H9 (cell line): Measurements from ENCODE around the gene MUC5AC. TPM values are rescaled to one million over a fixed set of nuclear protein-coding genes. Genes with fewer than 3 reads are reported as not detected.

Experiments used
- DNase-seq: peaks from one replicate; pipeline ENCODE4 v3.0.0-alpha.2; 2017
- H2AFZ ChIP-seq: one replicate; pipeline ENCODE4 v1.6.1; 2013; ENCODE audit warnings: mild to moderate bottlenecking, low read length, control low read depth, moderate library complexity
- H2AK5ac ChIP-seq: 2 replicates; pipeline ENCODE4 v1.6.1; 2013; ENCODE audit warnings: low read length, control low read depth, mixed read lengths; ENCODE audit not compliant: insufficient read length
- H2BK120ac ChIP-seq: one replicate; pipeline ENCODE4 v1.6.1; 2013; ENCODE audit warnings: low read depth, mild to moderate bottlenecking, low read length, control low read depth, inconsistent platforms; ENCODE audit not compliant: poor library complexity, severe bottlenecking
- H2BK12ac ChIP-seq: 2 replicates; pipeline ENCODE4 v1.6.1; 2013; ENCODE audit warnings: low read length, control low read depth, mixed read lengths, low read depth; ENCODE audit not compliant: insufficient read length
- H2BK15ac ChIP-seq: 2 replicates; pipeline ENCODE4 v1.6.1; 2013; ENCODE audit warnings: low read depth, low read length, control low read depth
- H2BK20ac ChIP-seq: one replicate; pipeline ENCODE4 v1.6.1; 2013; ENCODE audit warnings: low read depth, mild to moderate bottlenecking, low read length, control low read depth, inconsistent platforms; ENCODE audit not compliant: poor library complexity, severe bottlenecking
- H2BK5ac ChIP-seq: 2 replicates; pipeline ENCODE4 v1.6.1; 2013; ENCODE audit warnings: low read length, control low read depth, mixed read lengths; ENCODE audit not compliant: insufficient read length
- H3K14ac ChIP-seq: 2 replicates; pipeline ENCODE4 v1.6.1; 2013; ENCODE audit warnings: low read length, control low read depth; ENCODE audit not compliant: insufficient read depth
- H3K18ac ChIP-seq: 2 replicates; pipeline ENCODE4 v1.6.1; 2013; ENCODE audit warnings: low read depth, mild to moderate bottlenecking, mixed read lengths, low read length, control low read depth; ENCODE audit not compliant: insufficient read length
- H3K23ac ChIP-seq: 2 replicates; pipeline ENCODE4 v1.6.1; 2013; ENCODE audit warnings: low read length, control low read depth, mixed read lengths, low read depth; ENCODE audit not compliant: insufficient read length
- H3K23me2 ChIP-seq: 2 replicates; pipeline ENCODE4 v1.6.1; 2013; ENCODE audit warnings: low read depth, mild to moderate bottlenecking, mixed read lengths, low read length, control low read depth; ENCODE audit not compliant: insufficient read length, poor library complexity, severe bottlenecking
- H3K27ac ChIP-seq: 2 replicates; pipeline ENCODE4 v1.5.1; 2013; ENCODE audit warnings: low read length, control low read depth, mixed read lengths, low read depth; ENCODE audit not compliant: insufficient read length
- H3K27me3 ChIP-seq: 2 replicates; pipeline ENCODE4 v1.6.1; 2013; ENCODE audit warnings: low read length, control low read depth, inconsistent platforms; ENCODE audit not compliant: insufficient read depth
- H3K4ac ChIP-seq: 2 replicates; pipeline ENCODE4 v1.6.1; 2013; ENCODE audit warnings: low read depth, mild to moderate bottlenecking, control low read depth, inconsistent platforms, low read length, moderate library complexity
- H3K4me1 ChIP-seq: 2 replicates; pipeline ENCODE4 v1.6.1; 2013; ENCODE audit warnings: low read length, control low read depth, inconsistent platforms; ENCODE audit not compliant: insufficient read depth
- H3K4me2 ChIP-seq: 2 replicates; pipeline ENCODE4 v1.6.1; 2013; ENCODE audit warnings: low read length, control low read depth, mixed read lengths; ENCODE audit not compliant: insufficient read length, insufficient read depth
- H3K56ac ChIP-seq: 2 replicates; pipeline ENCODE4 v1.6.1; 2013; ENCODE audit warnings: low read depth, mild to moderate bottlenecking, mixed read lengths, low read length, control low read depth; ENCODE audit not compliant: insufficient read length
- H3K79me1 ChIP-seq: 2 replicates; pipeline ENCODE4 v1.6.1; 2013; ENCODE audit warnings: low read depth, mild to moderate bottlenecking, moderate library complexity, low read length, control low read depth, inconsistent platforms; ENCODE audit not compliant: insufficient read depth, poor library complexity, severe bottlenecking
- H3K79me2 ChIP-seq: 2 replicates; pipeline ENCODE4 v1.6.1; 2013; ENCODE audit warnings: low read length, control low read depth, inconsistent platforms; ENCODE audit not compliant: insufficient read depth
- H3K9ac ChIP-seq: 2 replicates; pipeline ENCODE4 v1.6.1; 2013; ENCODE audit warnings: low read length, control low read depth, mixed read lengths; ENCODE audit not compliant: insufficient read length; ENCODE audit errors: extremely low read depth
- H3K9me3 ChIP-seq: one replicate; pipeline ENCODE4 v1.6.1; 2013; ENCODE audit warnings: low read depth, low read length, inconsistent platforms; ENCODE audit not compliant: control insufficient read depth
- H3T11ph ChIP-seq: one replicate; pipeline ENCODE4 v1.6.1; 2013; ENCODE audit warnings: mild to moderate bottlenecking, low read length, control low read depth, inconsistent platforms
- H4K20me1 ChIP-seq: one replicate; pipeline ENCODE4 v1.6.1; 2013; ENCODE audit not compliant: control insufficient read depth, insufficient read length, insufficient read depth
- H4K5ac ChIP-seq: 2 replicates; pipeline ENCODE4 v1.6.1; 2013; ENCODE audit warnings: low read depth, mild to moderate bottlenecking, mixed read lengths, low read length, control low read depth; ENCODE audit not compliant: insufficient read length
- H4K8ac ChIP-seq: replicated peaks from 2 replicates; pipeline ENCODE4 v1.6.1; 2013; ENCODE audit warnings: low read length, control low read depth, mixed read lengths, low read depth; ENCODE audit not compliant: insufficient read length
- H4K91ac ChIP-seq: 2 replicates; pipeline ENCODE4 v1.6.1; 2013; ENCODE audit warnings: low read depth, mild to moderate bottlenecking, moderate library complexity, mixed read lengths, low read length, control low read depth; ENCODE audit not compliant: insufficient read length
- H3K27ac Mint-ChIP-seq, 3 experiments: 2 replicates in 2 of 3; 3 replicates in 1 of 3; pipeline ENCODE4 v1.8.0; 2020 to 2021; ENCODE audit warnings: mixed read lengths in 3 of 3, mild to moderate bottlenecking in 1 of 3, moderate library complexity in 1 of 3
- H3K27me3 Mint-ChIP-seq: 2 replicates; pipeline ENCODE4 v1.8.0; 2021; ENCODE audit warnings: low read depth, mild to moderate bottlenecking, moderate library complexity, mixed read lengths
- H3K36me3 Mint-ChIP-seq, 3 experiments: 2 replicates in 2 of 3; 3 replicates in 1 of 3; pipeline ENCODE4 v1.8.0; 2020 to 2021; ENCODE audit warnings: low read depth in 3 of 3, mixed read lengths in 3 of 3; ENCODE audit not compliant: insufficient read depth in 1 of 3
- H3K4me1 Mint-ChIP-seq, 2 experiments: 2 replicates each; pipeline ENCODE4 v1.8.0; 2020; ENCODE audit warnings: mixed read lengths in 2 of 2
- H3K4me3 Mint-ChIP-seq, 2 experiments: 2 replicates in 1 of 2; 3 replicates in 1 of 2; pipeline ENCODE4 v1.8.0; 2020 to 2021; ENCODE audit warnings: mild to moderate bottlenecking in 2 of 2, mixed read lengths in 2 of 2, moderate library complexity in 1 of 2
- H3K9me3 Mint-ChIP-seq, 2 experiments: 2 replicates in 1 of 2; 3 replicates in 1 of 2; pipeline ENCODE4 v1.8.0; 2020; ENCODE audit warnings: mild to moderate bottlenecking in 2 of 2, mixed read lengths in 2 of 2, moderate library complexity in 1 of 2
- WGBS: extraction: QIAGEN DNeasy Blood & Tissue Kit; methylation state at CpG from one replicate; pipeline ENCODE4 v1.1.7; 2013; ENCODE audit warnings: missing lambda C conversion rate, low lambda C conversion rate, mixed read lengths; ENCODE audit not compliant: insufficient read length; ENCODE audit errors: extremely low coverage; 5-methylcytosine and 5-hydroxymethylcytosine counted together
- total RNA-seq: library from RNA; stranded (reverse); gene quantifications from 2 replicates; pipeline ENCODE4 v1.2.1, GENCODE V29; 2021
- TF ChIP-seq, protein P1 (sequence below): fragments of 200-600 bp; sonication (generic); conservative IDR thresholded peaks from 3 replicates; pipeline ENCODE4 v1.8.0; 2021; ENCODE audit warnings: antibody characterized with exemption, mild to moderate bottlenecking

MUC5AC gene
- total RNA-seq, 1 experiment from 2014 or later, result not detected

DNA sequence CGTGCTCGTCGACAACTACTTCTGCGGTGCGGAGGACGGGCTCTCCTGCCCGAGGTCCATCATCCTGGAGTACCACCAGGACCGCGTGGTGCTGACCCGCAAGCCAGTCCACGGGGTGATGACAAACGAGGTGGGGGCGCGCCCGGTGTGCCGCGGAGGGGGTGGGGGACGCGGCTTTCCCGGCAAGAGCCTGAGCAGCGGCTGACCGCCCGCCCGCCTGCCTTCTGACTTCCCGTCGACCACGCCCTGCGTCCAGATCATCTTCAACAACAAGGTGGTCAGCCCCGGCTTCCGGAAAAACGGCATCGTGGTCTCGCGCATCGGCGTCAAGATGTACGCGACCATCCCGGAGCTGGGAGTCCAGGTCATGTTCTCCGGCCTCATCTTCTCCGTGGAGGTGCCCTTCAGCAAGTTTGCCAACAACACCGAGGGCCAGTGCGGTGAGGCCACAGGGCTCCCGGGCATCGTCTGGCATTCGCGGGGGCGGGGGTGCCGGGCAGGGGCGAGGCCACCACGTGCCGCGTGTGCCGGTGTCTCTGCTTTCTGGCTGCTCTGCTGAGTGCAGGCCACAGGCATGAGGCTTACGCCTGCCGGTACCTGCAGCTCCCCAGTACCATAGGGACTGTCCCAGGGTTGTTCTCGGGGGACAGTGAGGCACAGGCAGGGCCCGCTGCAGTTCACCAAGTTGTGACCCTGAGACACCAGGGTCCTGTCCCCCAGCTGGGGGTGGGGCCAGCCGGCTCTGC lies 36.7 kb downstream of the MUC5AC start:
- no CpG with 5 or more reads among the region's 59 CpGs for WGBS

More for the DNA sequence above, 36.7 kb downstream of the MUC5AC start:
- no peaks in the 10 kb centered on the region for H3K79me1 ChIP-seq
- H4K5ac ChIP-seq, result no peak overlapping the region
- H3K4me1 Mint-ChIP-seq, result no peaks in the 10 kb centered on the region
- H3K56ac ChIP-seq, result no peak overlapping the region
- no peaks in the 10 kb centered on the region for H3K23me2 ChIP-seq
- no peak overlapping the region for H4K8ac ChIP-seq
- no peak overlapping the region for H3K4ac ChIP-seq
- H2BK15ac ChIP-seq, result no peak overlapping the region
- H3K9me3 Mint-ChIP-seq, result peaks cover 5 to 8% of the 10 kb centered on the region in 2 experiments
- H3K27me3 ChIP-seq, result no peaks in the 10 kb centered on the region
- no peak overlapping the region for H2AFZ ChIP-seq
- H3K9me3 ChIP-seq, result no peaks in the 10 kb centered on the region
- H3K4me1 ChIP-seq, result no peaks in the 10 kb centered on the region
- no peak overlapping the region for H2BK20ac ChIP-seq
- no peak overlapping the region for H3K4me3 Mint-ChIP-seq
- no peak overlapping the region for H3K27ac Mint-ChIP-seq
- H3K36me3 Mint-ChIP-seq, result no peaks in the 10 kb centered on the region; a peak in 1 of 7 replicates
- H2BK12ac ChIP-seq, result no peak overlapping the region
- no peak overlapping the region for H3T11ph ChIP-seq
- DNase-seq, result no peak
- H3K4me2 ChIP-seq, result no peak overlapping the region
- H2AK5ac ChIP-seq, result no peak overlapping the region
- H3K23ac ChIP-seq, result no peak overlapping the region
- H2BK5ac ChIP-seq, result no peak overlapping the region
- peaks cover 4% of the 10 kb centered on the region for H3K27me3 Mint-ChIP-seq
- no peaks in the 10 kb centered on the region for H3K79me2 ChIP-seq
- H4K91ac ChIP-seq, result no peak overlapping the region
- no peak overlapping the region for H2BK120ac ChIP-seq
- H4K20me1 ChIP-seq, result no peaks in the 10 kb centered on the region
- no peak overlapping the region for H3K18ac ChIP-seq
- no peak overlapping the region; the same call in 1 of the 2 replicates for H3K14ac ChIP-seq
- TF ChIP-seq, protein P1, sequence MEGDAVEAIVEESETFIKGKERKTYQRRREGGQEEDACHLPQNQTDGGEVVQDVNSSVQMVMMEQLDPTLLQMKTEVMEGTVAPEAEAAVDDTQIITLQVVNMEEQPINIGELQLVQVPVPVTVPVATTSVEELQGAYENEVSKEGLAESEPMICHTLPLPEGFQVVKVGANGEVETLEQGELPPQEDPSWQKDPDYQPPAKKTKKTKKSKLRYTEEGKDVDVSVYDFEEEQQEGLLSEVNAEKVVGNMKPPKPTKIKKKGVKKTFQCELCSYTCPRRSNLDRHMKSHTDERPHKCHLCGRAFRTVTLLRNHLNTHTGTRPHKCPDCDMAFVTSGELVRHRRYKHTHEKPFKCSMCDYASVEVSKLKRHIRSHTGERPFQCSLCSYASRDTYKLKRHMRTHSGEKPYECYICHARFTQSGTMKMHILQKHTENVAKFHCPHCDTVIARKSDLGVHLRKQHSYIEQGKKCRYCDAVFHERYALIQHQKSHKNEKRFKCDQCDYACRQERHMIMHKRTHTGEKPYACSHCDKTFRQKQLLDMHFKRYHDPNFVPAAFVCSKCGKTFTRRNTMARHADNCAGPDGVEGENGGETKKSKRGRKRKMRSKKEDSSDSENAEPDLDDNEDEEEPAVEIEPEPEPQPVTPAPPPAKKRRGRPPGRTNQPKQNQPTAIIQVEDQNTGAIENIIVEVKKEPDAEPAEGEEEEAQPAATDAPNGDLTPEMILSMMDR, result no peak
- H3K9ac ChIP-seq, result no peak overlapping the region
- no peak overlapping the region for H3K27ac ChIP-seq
